DLD1 (cell line): ENCODE results near the gene PCDH1.
"Not testable (repeated sequence)": the region's sequence is repeated elsewhere in the genome, so short reads cannot be mapped to it uniquely, and the experiment has no call there.

ENCODE experiments used
- in situ Hi-C: cut with HindIII; loops from 2 replicates; pipeline ENCODE4 v1.10.0; 2017; ENCODE audit warnings: low sequenced_read_pairs

PCDH1 gene

DNA sequence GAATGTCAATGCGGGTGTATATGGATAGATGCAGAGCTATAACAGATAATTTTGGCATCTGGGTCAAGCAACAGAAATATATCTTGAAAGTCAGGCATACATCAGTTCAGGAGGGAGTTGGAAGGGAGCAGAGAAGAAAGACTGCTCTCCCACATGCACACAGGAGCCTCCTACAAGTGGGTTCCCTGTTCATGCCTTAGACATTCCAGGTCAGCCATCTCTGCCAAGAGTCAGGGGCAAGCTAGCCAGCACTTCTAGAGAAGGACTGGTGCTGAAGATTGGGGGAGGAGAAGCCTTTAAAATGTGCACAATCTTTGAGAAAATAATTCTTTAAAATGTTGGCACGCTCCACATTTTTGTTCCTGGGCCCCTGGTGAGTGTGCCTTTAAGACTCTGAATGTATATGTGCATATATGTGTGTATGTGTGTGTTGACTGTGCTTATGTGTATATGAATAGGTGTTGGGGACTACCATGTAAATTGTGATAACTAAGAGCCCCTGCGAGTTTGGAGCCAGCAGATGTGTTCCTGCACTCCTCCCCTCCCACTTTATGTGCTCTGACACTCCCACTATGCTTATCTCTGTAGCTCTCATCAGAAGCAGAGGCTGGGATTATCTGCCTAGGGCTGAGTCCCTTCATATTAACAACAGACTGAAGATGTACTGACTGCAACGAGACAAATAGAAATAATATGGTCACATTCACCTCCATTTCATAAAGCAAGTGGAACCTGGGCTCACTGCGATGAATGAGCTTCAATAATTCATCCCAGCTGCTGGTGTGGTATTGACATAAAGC is 24.0 kb upstream of the PCDH1 start:
- in situ Hi-C loops: no loop called here

DNA sequence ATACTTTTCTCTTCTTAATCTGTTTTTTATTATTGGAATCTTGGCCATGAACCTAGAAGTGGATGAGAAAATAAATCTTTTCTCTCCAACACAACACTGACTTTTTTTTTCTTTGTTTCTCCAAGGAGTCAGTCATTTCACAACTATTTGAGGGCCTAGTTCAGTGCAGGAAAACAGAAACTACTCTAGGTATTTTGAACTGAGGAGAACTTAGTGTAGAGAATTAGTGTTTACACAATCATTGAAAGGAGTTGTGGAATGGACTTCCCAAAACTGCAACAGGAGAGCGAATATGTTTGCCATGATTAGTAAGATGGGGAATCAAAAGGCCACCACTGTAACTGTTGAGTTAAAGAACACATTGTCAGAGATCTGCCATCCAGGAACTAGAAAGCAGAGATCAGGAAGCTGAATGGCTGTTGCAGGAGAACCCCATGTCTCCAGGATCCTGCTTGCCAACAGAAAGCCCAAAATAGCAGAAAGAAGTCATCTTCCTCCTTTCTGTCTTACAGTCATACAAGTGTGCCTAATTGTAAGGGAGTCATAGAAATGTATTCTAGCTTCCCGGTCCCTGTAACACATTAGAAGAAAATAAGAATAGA is 20.3 kb upstream of the PCDH1 start:
- in situ Hi-C loops: no loop called here

DNA sequence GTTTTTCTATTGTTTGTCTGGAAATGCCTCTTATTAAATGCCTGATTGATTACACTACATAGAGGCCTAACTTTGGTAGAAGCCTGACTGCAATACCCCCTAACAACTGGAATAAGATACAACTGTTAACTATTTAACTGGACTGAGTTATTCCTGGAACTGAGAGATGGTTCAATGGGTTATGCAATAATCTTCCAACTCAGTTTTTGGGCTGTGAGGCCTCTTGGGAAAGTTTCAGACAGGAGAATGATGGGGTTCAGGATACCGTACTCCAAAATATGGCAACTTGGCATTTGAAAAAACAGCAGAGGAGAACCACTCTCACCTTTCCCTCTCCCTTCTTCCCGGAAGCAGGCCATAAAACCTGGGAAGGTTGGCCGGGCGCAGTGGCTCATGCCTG is 19.2 kb upstream of the PCDH1 start:
- in situ Hi-C loops: no loop called here

DNA sequence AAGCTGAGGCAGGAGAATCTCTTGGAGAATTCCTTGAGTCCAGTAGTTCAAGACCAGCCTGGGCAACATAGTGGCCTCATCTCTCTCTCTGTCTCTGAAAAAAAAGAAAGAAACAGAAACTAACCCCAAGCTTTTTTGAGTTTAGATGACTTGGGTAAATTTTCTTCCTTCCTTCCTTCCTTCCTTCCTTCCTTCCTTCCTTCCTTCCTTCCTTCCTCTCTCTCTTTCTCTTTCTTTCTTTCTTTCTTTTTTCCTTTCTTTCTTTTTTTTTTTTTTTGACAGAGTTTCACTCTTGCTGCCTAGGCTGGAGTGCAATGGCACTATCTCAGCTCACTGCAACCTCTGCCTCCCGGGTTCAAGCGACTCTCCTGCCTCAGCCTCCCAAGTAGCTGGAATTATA is 12.2 kb upstream of the PCDH1 start:
- in situ Hi-C loops: not testable (repeated sequence)

DNA sequence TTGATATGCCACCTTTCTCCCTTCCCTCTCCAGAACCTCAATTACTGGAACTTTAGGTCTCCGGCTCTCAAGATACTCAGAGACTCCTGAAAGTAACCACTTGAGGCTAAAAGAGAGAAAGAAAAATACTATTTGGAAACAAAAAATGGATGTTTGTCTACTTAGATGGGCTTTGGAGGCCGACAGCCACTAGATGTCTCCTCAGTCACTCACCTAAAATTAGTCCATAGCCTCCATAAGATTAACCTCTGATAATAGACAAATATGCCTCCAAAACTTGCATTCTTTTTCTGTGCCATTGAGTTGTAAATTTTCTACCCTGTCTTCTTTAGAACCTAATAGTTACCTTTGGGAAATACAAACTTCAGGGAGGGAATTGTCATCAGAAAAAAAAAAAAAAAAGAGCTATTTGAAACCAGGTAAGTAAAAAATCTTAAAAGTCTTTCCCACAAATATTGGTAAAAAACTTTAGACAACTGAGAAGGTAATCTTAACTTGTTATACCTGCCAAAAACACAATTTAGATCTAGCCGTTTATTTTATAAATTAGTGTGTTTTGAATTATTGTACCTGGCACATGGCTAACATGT is 11.2 kb upstream of the PCDH1 start:
- in situ Hi-C loops: no loop called here

DNA sequence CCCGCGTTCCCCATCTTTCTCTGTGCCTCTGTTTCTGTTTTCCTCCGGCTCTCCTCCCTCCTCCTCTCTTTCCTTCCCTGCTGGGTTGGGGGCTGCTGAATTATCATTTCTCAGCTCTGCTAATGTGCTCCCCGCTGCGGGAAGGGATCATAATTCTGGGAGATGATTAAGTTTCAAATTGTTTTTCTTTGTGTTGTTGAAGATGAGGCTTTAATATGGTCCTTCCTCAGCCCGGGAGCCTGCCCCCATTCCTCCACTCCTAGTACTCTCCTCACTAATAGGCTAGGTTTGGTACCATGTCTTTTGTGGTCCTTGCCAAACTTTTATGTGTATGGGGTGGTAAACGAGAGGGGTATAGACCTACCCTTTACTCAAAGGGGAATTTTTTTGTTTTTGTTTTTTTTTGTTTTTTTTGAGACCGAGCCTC is 5.7 kb upstream of the PCDH1 start:
- in situ Hi-C loops: no loop called here

DNA sequence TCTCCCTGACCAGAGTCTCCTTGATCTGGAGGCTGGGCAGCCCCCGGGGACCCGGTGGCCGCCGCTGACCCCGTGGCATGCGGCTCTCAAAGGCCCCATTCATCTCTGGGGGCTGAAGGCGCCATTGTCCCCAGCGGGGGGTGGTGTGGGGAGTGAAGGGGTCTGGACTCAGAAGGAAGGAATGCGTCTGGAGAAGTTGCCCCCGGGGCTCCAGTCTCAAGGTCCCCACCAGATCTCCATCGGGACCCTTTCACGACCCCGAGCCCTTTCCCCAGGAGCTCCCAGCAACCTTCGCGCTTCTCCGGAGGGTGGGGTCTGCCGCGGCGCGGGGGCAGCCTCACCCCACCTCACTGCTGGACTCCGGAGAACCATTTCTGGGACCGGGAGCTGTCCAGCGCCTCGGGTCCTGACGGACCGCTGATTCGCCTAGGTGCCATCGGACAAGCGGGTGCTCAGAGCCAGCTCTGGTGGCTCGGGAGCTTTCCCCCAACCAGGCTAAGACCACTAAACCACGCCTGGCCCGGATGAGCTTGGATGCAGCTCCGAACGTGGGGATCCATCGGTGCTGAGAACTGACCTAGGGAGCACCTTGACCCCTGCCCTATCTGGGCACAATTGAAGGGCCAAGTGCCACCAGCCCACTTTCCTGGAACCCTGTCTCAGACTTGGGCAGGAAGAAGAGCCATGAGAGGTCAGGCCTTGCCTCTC is 5.1 kb upstream of the PCDH1 start:
- in situ Hi-C loops: no loop called here

DNA sequence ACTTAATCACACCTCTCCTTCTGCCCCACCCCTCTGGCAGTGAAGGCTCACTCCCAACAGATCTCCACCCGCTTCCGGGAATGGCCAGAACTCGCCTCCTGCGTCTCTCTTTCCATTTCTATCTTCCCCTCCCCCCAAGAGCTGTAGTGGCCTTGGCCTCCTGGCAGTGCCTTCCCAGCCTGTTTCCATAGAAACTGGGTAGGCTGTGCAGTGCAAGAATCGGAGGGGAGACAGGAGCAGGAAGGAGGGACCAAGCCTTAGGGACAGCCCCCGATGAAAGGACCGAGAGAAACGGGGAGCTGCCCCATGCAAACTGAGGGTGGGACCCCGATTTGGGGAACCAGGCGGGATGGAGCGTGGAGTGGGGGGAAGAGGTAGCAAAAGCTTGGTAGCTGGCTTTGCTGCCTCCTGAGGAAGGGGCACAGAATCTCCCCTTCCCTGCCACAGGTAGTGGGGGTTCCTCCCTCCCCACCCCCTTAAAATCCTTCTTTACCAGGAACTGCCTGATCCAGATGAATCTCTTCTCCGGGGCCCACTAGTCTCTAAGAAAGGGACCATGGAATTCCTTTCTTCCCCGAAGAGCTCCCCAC is 4.5 kb upstream of the PCDH1 start:
- in situ Hi-C loops: no loop called here

DNA sequence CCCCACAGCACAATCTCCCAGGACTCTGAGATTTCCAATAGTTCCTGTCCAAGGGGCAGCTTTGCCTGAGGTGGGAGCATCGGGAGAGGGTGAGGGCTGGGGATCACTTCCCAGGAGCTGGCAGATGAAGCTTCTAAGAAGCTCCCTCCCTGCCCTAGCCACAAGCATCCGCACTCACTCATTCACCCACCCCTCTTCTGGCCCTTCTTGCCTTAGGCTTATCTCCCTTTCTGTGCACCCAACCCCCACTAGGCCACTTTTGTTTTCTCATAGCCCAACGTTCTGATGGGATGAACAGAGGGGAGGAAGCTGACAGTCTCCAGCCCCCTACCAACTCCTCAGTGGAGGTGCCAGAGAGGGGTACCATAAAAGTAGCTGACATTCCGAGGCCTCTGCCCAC is 3.7 kb upstream of the PCDH1 start:
- in situ Hi-C loops: no loop called here

DNA sequence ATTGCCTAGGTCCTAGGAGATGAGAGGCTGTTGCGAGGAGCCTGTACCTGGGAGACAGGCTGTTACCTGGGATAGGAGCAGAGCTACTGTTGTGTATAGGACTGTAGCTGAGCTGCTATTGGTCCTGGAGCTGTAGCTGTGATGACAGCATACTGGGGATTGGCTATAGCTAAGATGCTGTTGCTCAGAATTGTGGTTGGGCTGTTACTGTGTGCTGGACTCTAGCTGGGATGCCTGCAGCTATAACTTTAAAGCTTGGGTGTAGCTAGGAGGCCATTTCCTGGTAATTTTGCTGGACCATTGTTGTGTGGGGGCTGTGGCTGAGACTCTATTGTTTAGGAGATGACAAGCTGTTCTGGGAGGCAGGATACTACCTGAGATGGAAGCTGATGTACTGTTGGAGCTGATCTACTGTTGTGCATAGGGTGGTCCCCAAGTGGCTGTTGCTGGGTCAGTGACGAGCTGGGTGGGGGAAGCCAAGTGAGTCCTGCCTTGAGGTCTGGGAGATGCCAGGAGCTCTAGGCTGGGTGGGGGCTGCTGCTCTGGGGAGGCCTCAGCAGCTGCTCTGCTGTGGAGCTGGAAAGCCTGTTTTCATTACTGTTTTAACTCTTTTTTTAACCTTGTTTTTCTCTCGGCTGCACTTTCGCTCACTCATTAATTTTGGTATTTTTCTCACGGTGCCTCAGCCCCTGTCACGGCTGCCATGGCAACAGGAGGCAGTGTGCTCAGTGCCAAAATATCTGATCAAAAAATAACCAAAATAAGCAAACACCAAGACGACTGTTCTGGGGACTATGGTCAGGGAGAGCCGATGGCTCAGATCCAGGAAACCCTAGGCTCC is 3.0 kb upstream of the PCDH1 start:
- in situ Hi-C loops: no loop called here

DNA sequence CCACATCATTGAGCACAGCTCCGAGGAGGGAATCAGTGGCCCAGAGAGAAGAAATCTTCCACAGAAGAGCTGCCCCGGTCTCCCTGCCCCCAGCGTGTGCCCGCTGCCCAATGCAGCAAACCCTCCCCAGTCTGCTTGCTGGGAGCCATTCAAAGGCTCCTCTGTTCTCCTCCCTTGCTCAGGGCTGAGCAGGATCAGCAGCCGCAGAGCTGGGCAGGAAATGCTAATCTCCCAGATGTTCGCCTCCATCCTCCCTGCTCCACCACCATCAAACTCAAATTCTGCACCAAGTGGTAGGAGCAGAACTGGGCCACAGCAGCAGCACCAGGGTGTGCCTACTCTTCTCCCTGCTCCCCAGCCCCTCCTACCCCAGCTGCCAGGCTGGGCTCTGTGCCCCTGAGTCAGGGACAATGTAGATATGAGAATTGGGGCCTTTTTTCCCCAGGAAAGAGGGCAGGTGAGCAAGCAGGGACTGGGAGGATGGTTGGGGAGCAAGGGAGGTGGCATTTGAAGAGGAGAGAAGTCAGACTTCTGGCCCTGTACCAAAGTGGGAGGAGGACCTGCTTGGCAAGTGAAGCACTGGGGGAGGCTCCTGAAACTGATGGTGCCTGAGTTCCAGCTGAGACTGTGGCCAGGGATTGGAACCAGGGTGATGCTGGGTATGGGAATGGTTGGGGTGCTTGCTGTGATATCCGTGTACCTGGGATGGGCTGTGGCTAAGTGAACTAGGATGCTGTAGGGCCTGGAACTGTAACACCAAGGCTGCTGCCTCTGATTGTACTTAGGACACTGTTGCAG is 1.9 kb upstream of the PCDH1 start:
- in situ Hi-C loops: no loop called here

DNA sequence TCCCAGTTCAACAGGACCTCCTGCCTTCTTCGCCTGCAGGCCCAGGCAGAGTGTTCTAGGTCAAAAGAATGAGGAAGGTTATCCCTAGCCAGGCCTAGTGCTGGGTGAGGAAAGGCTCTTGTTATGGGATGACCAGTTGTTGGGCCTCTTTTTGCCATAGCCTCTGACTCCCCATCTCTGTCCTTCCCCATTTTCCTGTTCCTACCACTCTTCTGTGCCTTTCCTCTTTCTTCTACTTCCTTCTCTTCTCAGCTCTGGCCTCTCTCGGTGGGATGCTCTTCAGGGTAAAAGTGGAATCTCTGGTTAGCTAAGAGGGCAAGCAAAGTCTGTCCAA is 1.2 kb upstream of the PCDH1 start:
- in situ Hi-C loops: no loop called here

DNA sequence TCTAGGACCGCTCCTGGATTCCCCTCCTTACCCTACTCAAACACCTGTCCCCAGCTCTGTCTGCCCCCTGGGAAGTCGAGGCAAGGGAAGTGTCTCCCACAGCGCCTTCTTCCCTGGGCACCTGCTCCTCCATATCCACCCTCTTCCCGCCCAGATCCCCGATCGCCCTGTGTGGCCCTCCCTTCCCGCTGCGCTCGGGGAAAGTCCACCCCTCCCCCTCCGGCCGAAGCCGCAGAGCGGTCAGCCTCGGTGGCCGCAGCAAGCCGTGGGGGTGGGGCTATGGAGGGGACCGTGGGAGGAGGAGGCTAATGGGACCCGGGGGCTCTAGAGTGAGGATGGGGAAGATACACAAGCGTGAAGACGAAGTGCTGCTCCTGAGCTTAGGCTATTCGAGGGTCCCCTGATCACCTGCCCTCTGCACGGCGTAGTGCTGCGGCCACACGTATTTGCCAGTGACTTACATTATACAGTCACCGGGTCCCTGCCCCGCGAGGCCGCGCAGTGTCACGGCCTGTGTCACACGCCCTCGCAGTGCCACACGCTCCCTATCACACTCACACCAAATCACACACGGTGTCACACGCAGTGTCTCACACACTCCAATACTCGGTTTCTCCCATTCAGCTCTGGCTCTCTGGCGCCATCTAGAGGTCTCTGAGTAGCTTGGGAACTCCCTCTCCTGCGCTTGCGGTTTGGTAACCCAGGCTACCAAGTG is 658 bp upstream of the PCDH1 start:
- in situ Hi-C loops: no loop called here

DNA sequence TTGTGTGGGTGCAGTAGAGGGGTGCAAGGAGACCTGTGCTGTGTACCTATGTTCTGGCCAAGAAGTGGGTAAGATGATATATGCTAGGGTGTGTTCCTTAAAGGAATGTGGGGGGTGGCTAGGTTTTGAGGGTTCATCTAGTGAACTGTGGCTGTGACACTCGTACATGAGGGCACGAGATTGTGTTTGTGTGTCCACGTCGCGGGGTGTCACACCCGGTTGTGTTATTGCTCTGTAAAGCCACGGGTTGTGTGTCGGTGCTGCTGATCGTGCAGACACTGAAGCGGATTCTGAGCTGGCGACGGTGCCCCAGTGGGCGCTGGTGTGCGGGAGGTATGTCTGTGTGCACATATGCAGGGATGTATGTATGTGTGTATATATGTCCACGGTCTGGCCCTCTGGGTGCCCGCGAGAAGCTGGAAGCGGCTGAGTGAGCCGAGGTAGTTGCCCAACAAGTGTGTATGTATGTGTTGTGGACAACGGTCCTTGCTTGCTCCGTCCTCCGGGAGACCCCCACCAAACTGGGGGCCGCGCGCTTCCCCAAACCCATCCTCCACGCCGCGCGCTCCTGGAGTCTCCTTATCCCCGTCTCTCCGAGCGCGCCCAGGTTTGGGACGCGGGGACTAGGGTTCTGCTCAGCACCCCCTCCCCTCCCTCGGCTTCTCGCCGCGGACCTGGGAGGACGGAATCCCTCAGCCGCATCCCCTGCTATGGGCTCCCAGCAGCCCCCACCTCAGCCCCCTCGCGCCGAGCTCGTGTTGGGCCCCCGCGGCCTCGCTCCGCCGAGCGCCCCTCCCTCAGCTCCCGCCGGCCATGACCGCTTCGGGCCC is 639 bp downstream of the PCDH1 start:
- in situ Hi-C loops: no loop called here

DNA sequence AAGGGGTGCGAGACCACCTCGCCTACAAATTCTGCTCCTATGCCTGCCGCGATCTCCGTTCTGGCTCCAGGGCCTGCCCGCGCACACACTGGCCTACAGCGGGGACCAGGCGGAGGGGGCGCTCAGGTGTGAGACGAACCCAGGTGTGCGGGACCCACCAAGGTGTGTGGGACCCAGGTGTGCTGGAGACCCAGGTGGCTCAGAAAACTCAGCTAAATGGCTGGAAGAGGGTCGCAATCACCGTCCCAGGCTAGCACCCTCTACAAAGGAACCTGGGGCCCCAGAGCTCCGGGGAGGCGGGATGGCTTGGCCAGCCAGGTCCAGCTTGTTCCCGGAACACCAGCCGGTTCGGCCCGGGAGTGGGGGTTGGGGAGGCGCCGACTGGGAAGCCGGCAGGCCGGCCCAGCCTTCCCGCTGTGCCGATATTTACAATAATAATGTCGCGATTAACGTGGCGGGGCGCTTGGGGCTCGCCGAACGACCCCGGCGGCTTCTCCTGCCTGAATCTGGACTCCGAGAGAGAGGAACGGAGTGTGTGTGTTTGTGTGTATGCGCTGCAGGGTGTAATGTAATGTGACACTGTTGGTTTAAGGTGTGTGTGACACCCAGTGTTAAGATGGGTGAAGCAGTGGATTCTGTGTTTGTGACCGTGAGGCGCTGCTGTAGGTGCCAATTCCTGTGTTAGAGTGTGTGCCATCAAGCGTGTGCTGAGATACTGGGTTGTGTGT is 1.4 kb downstream of the PCDH1 start:
- in situ Hi-C loops: no loop called here

DNA sequence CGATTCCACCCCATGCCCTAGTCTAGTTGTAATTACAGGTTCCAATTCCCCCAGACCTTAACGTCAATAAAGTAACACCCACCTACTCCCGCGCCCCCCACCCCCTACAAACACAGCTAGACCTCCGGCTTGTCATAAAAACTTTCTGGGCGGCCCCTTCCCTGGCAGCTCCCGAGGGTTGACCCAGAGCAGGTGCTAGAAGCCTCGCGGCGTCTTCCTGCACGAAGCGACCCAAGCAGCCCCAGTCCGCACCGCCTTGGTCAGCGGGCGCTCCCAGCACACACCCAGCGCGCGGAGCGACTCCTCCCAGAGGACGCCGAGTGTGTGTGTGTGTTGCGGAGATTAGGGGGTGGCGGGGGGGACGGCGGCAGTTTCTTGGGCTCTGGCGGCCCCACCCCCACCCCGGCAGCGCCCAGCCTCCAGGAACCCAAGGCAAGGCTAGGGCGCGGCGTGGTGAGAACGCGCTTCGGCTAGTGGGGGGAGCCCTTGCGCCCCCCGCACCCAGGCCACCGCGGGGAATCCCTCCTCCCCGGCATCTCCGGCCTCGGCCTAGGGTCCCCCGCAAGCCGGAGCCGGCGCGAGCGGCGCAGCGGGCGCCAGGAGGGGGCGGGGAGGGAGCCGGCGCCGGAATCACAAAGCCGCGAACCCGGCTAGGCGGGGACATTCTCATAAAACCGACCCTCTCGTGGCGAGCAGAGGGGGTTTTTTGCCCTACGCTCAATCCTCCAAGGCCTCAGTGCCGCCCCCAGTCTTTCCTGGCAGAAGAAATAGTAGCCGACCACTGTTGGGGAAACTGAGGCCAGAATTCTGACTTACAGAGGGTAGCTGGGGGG is 2.2 kb downstream of the PCDH1 start:
- in situ Hi-C loops: no loop called here
